GM19035 (cell line): ENCODE measurements around the gene ZC3H10.
"Not testable (repeated sequence)": the region's sequence is repeated elsewhere in the genome, so short reads cannot be mapped to it uniquely, and the experiment has no call there.

Source experiments
- ATAC-seq: cut with Tn5 transposase; IDR thresholded peaks from one replicate; pipeline ENCODE4 v1.9.1; 2021; ENCODE audit not compliant: unreplicated experiment

ZC3H10 gene

GRCh38 chr12:56117778-56118687, at the start of gene ZC3H10:
Gene ZC3H10 (plus strand): TSS chr12:56118266. CDS start chr12:56120563, 2,297 bp downstream.
- ATAC-seq, result peak; percentile 84

- ATAC-seq, result no peak
Measured at GRCh38 chr12:56071648-56072047, 46.4 kb upstream of the ZC3H10 start.

GRCh38 chr12:56074396-56074795, 43.7 kb upstream of the ZC3H10 start:
- ATAC-seq, result no peak

- not testable (repeated sequence) for ATAC-seq
Measured at GRCh38 chr12:56077966-56078365, 40.1 kb upstream of the ZC3H10 start.

- ATAC-seq, result no peak
Measured at GRCh38 chr12:56078427-56078826, 39.6 kb upstream of the ZC3H10 start.

GRCh38 chr12:56078931-56079722, 38.9 kb upstream of the ZC3H10 start:
- no peak for ATAC-seq

GRCh38 chr12:56079723-56080555, 38.1 kb upstream of the ZC3H10 start, which contains the start of gene ERBB3:
Gene ERBB3 (plus strand): TSS chr12:56080165. CDS start chr12:56080301, 136 bp downstream.
- no peak for ATAC-seq

- ATAC-seq, result no peak
Measured at GRCh38 chr12:56080556-56081138, 37.4 kb upstream of the ZC3H10 start.

GRCh38 chr12:56081393-56082347, 36.4 kb upstream of the ZC3H10 start:
- no peak for ATAC-seq

- ATAC-seq, result no peak
Measured at GRCh38 chr12:56082382-56082781, 35.7 kb upstream of the ZC3H10 start.

GRCh38 chr12:56082967-56083366, 35.1 kb upstream of the ZC3H10 start:
- no peak for ATAC-seq

- ATAC-seq, result no peak
Measured at GRCh38 chr12:56084958-56085543, 33.0 kb upstream of the ZC3H10 start.

GRCh38 chr12:56086096-56086495, 32.0 kb upstream of the ZC3H10 start:
- no peak for ATAC-seq

- no peak for ATAC-seq
Measured at GRCh38 chr12:56086608-56087007, 31.5 kb upstream of the ZC3H10 start.

GRCh38 chr12:56087220-56087619, 30.8 kb upstream of the ZC3H10 start:
- ATAC-seq, result no peak

- no peak for ATAC-seq
Measured at GRCh38 chr12:56097738-56098137, 20.3 kb upstream of the ZC3H10 start.

GRCh38 chr12:56098592-56098991, 19.5 kb upstream of the ZC3H10 start:
- no peak for ATAC-seq

GRCh38 chr12:56099787-56100186, 18.3 kb upstream of the ZC3H10 start:
- ATAC-seq, result no peak

GRCh38 chr12:56101045-56101444, 17.0 kb upstream of the ZC3H10 start:
- no peak for ATAC-seq
